Measurements from ENCODE around the gene PIN1.

PIN1 gene

GRCh38 chr19:9857076-9857721, 22.1 kb downstream of the PIN1 start:
- no peak for DNase-seq

GRCh38 chr19:9857920-9858746, 23.0 kb downstream of the PIN1 start:
- DNase-seq, result no peak

- no peak for DNase-seq
These were observed 23.6 kb downstream of the PIN1 start for GRCh38 chr19:9858766-9859165.

- DNase-seq, result no peak
These were observed 25.3 kb downstream of the PIN1 start for GRCh38 chr19:9860407-9860806.

DNA sequence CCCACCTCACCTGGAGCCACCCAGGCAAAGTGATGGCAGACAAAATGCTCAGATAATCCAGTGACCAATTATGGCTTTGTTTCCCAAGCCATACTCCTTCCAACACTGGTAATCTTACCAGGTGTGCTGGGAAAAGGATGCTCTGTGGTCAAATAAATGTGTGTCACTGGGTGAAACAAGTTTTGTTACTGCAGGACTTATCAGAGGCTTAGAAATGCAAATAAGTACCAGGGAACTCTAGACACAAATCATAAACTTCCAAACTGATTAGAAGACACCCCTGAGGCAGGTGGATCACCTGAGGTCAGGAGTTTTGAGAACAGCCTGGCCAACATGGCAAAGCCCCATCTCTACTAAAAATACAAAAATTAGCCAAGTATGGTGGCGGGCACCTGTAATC, 26.4 kb downstream of the PIN1 start:
- no peak for DNase-seq

DNA sequence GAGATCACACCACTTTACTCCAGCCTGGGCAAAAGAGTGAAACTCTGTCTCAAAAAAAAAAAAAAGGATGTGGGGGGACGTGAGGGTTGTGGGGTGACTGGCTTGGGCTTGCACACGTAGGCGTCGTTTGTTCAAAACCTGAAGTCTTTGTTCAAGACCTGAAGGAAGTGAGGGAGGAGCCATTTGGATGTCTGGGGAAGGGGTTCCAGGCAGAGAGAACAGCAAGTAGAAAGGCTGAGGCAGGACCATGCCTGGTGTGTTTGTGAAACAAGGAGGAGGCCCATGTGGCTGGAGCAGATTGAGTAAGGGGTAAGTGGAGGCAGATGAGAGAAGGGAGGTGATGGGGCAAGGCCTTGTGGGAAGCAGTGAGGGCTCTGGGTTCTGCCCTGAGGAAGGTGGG, 27.8 kb downstream of the PIN1 start:
- DNase-seq, result no peak

DNA sequence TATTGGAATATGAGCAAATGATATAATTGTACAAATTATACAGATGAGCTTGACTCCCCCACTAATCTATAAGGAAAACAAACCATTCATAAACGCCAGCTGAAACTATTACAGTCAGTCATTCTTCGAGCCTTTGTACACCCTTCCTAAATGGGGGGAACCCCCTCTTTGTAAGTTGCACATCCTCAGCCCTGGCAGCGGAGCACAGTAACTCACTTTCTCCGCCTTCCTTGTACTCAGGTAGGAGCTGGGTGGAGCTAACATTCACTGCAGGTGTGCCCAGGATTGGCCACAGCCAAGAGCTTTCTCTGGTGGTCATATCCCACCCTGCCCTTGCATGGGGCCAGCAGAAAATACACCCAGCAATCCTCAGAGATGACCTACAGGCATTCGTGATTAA, 28.6 kb downstream of the PIN1 start:
- no peak for DNase-seq

DNA sequence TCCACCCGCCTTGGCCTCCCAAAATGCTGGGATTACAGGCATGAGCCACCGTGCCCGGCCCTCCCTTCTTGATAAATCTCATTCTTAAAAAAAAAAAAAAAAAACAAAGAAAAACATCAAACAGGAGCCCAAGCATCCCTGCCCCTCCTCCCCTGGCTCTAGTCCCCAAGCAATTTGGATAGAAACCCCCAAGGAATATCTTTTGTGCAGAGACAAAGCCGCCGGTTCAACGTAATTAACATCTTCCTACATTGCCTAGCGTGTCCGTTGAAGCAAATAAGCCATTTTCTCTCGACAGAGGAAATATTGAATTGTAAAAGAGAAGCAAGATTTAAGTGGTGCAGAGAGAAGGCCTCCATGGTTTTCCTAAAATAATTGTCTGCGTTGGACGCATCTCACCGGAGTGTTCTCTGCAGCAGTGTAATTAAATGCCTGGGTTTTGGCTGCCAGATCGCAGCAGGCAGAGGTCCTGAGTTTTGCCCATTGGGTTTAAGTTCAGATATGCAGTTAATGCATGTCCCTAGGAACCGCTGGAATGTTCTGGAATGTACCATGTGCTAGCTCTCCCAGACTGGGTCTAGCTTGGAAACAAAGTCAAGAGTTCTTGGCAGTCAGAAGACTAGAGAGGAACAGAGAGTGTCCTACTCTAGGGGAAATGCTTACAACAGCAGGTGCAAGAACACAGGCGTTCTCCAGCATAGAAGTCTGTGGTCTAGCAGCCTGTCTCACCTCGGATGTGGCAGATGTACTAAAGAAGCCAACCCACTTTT, 30.8 kb downstream of the PIN1 start:
- no peak for DNase-seq

GRCh38 chr19:9868983-9869617, 34.0 kb downstream of the PIN1 start:
- no peak for DNase-seq

- DNase-seq, result no peak
These were observed 36.7 kb downstream of the PIN1 start for GRCh38 chr19:9871626-9872338.

- DNase-seq, result no peak
These were observed 37.6 kb downstream of the PIN1 start for GRCh38 chr19:9872618-9873242.

DNA sequence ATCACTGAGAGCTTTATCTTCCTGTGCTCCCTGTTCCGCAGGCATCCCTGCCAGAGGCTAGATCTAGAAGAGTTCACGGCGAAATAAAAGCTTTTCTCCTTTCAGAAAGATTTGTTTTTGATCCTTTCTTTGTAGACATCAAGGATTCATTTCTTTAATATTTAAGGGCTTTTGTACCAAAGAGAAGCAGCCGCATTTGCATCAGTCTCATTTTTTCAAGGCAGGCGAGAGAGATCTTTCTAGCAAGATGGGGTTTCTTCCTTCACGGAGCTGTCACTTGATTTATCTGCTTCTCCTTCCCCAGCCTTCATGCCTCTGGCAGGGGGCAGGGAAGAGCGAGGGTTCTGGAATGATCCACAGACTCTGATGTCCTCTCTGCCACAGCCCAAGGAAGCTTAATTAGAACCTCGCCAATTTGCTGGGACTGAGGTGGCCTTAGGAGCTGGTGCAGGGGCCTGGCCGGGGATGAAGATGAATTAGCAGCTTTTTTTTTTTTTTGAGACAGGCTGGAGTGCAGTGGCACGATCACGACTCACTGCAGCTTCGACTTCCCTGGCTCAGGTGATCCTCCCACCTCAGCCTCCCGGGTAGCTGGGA, 40.0 kb downstream of the PIN1 start:
- DNase-seq, result no peak

DNA sequence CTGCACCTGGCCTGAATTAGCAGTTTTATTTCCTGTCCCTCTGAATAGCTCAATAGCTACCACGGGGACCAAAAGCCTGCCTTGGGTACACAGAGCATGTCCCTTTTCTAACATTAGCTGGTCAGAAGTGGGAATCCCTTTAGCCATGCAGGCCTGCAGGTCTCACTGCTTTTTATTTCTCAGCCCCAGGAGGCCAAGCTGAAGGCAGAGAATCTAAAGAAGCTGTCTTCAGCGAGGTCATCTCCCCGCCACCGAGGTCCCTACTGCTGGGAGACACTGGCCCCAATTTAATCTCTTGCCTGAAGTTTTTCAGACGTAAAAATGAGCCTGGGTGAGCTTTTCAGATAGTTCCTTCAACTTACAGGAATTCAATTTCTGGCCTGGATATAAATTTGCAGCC, 40.7 kb downstream of the PIN1 start:
- DNase-seq, result no peak

- DNase-seq, result no peak
These were observed 42.8 kb downstream of the PIN1 start for GRCh38 chr19:9877780-9878510.

DNA sequence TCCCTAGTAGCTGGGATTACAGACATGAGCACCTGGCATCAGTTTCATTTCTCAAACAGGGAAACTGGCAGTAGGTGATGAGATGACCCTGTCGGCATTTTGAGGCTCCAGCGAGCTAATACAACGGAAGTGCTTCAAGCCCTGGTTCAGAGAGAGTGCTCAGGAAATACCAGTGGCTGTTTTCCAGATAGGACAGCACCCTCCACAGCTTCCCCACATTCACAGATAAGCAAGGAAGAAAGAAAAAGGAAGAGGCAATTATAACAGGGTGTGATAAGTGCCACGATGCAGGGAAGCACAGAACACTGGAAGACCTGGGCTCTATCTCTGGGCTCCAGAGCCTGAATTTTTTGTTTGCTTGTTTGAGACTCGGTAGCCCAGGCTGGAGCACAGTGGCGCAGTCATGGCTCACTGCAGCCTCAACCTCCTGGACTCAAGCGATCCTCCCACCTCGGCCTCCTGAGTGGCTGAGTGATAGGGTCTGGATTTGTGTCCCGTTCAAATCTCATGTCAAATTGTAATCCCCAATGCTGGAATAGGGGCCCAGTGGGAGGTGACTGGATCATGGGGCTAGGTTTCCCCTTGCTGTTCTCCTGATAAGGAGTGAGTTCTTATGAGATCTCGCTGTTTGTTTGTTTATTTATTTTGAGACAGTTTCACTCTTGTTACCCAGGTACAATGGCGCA, 43.5 kb downstream of the PIN1 start:
- DNase-seq, result no peak

GRCh38 chr19:9881720-9882119, 46.6 kb downstream of the PIN1 start:
- DNase-seq, result no peak

GRCh38 chr19:9883231-9883758, 48.2 kb downstream of the PIN1 start:
- no peak for DNase-seq

DNA sequence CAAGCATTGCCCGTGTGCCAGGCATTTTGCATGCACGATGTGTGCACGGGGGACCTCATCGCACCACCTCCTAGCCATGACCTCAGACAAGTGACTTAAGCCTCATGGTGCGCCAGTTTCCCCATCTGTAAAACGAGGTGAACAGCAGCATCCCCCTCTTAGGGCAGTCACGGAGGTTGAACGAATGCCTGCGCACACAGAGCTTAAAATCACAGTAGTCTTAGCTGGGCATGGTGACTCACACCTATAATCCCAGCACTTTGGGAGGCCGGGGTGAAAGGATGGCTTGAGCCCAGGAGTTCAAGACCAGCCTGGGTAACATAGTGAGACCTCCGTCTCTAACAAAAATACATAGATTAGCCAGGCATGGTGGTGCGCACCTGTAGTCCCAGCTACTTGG, 48.6 kb downstream of the PIN1 start:
- no peak for DNase-seq

DNA sequence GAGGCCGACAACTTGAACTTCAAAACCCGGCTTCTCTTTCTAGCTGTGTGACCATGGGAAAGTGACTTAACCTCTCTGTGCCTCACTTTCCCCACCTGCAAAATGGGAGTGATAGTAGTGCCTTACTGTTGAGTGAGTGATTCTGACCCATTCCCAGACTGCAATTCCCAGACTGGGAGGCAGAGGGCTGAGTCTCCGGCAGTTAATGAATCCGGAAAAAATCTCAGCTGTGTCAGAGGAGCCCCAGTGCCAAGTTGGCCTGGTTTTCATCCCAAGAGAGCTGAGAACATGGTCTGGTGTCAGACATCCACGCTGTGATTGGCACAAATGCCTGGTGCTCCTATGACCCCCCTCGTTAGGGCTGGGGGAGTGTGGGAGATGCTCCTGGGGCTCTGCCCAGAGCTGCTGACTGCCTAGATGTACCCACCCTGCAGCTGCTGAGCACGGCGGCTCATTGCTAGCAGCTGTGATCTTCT, 50.0 kb downstream of the PIN1 start:
- no peak for DNase-seq
